H9 (cell line): Measurements from ENCODE around the gene RETSAT. TPM values are rescaled to one million over a fixed set of nuclear protein-coding genes. Genes with fewer than 3 reads are reported as not detected.

Source experiments
- DNase-seq: peaks from one replicate; pipeline ENCODE4 v3.0.0-alpha.2; 2017
- H2AFZ ChIP-seq: one replicate; pipeline ENCODE4 v1.6.1; 2013; ENCODE audit warnings: mild to moderate bottlenecking, low read length, control low read depth, moderate library complexity
- H2AK5ac ChIP-seq: 2 replicates; pipeline ENCODE4 v1.6.1; 2013; ENCODE audit warnings: low read length, control low read depth, mixed read lengths; ENCODE audit not compliant: insufficient read length
- H2BK120ac ChIP-seq: one replicate; pipeline ENCODE4 v1.6.1; 2013; ENCODE audit warnings: low read depth, mild to moderate bottlenecking, low read length, control low read depth, inconsistent platforms; ENCODE audit not compliant: poor library complexity, severe bottlenecking
- H2BK12ac ChIP-seq: 2 replicates; pipeline ENCODE4 v1.6.1; 2013; ENCODE audit warnings: low read length, control low read depth, mixed read lengths, low read depth; ENCODE audit not compliant: insufficient read length
- H2BK15ac ChIP-seq: 2 replicates; pipeline ENCODE4 v1.6.1; 2013; ENCODE audit warnings: low read depth, low read length, control low read depth
- H2BK20ac ChIP-seq: one replicate; pipeline ENCODE4 v1.6.1; 2013; ENCODE audit warnings: low read depth, mild to moderate bottlenecking, low read length, control low read depth, inconsistent platforms; ENCODE audit not compliant: poor library complexity, severe bottlenecking
- H2BK5ac ChIP-seq: 2 replicates; pipeline ENCODE4 v1.6.1; 2013; ENCODE audit warnings: low read length, control low read depth, mixed read lengths; ENCODE audit not compliant: insufficient read length
- H3K14ac ChIP-seq: 2 replicates; pipeline ENCODE4 v1.6.1; 2013; ENCODE audit warnings: low read length, control low read depth; ENCODE audit not compliant: insufficient read depth
- H3K18ac ChIP-seq: 2 replicates; pipeline ENCODE4 v1.6.1; 2013; ENCODE audit warnings: low read depth, mild to moderate bottlenecking, mixed read lengths, low read length, control low read depth; ENCODE audit not compliant: insufficient read length
- H3K23ac ChIP-seq: 2 replicates; pipeline ENCODE4 v1.6.1; 2013; ENCODE audit warnings: low read length, control low read depth, mixed read lengths, low read depth; ENCODE audit not compliant: insufficient read length
- H3K23me2 ChIP-seq: 2 replicates; pipeline ENCODE4 v1.6.1; 2013; ENCODE audit warnings: low read depth, mild to moderate bottlenecking, mixed read lengths, low read length, control low read depth; ENCODE audit not compliant: insufficient read length, poor library complexity, severe bottlenecking
- H3K27ac ChIP-seq: 2 replicates; pipeline ENCODE4 v1.5.1; 2013; ENCODE audit warnings: low read length, control low read depth, mixed read lengths, low read depth; ENCODE audit not compliant: insufficient read length
- H3K27me3 ChIP-seq: 2 replicates; pipeline ENCODE4 v1.6.1; 2013; ENCODE audit warnings: low read length, control low read depth, inconsistent platforms; ENCODE audit not compliant: insufficient read depth
- H3K4ac ChIP-seq: 2 replicates; pipeline ENCODE4 v1.6.1; 2013; ENCODE audit warnings: low read depth, mild to moderate bottlenecking, control low read depth, inconsistent platforms, low read length, moderate library complexity
- H3K4me1 ChIP-seq: 2 replicates; pipeline ENCODE4 v1.6.1; 2013; ENCODE audit warnings: low read length, control low read depth, inconsistent platforms; ENCODE audit not compliant: insufficient read depth
- H3K4me2 ChIP-seq: 2 replicates; pipeline ENCODE4 v1.6.1; 2013; ENCODE audit warnings: low read length, control low read depth, mixed read lengths; ENCODE audit not compliant: insufficient read length, insufficient read depth
- H3K56ac ChIP-seq: 2 replicates; pipeline ENCODE4 v1.6.1; 2013; ENCODE audit warnings: low read depth, mild to moderate bottlenecking, mixed read lengths, low read length, control low read depth; ENCODE audit not compliant: insufficient read length
- H3K79me1 ChIP-seq: 2 replicates; pipeline ENCODE4 v1.6.1; 2013; ENCODE audit warnings: low read depth, mild to moderate bottlenecking, moderate library complexity, low read length, control low read depth, inconsistent platforms; ENCODE audit not compliant: insufficient read depth, poor library complexity, severe bottlenecking
- H3K79me2 ChIP-seq: 2 replicates; pipeline ENCODE4 v1.6.1; 2013; ENCODE audit warnings: low read length, control low read depth, inconsistent platforms; ENCODE audit not compliant: insufficient read depth
- H3K9ac ChIP-seq: 2 replicates; pipeline ENCODE4 v1.6.1; 2013; ENCODE audit warnings: low read length, control low read depth, mixed read lengths; ENCODE audit not compliant: insufficient read length; ENCODE audit errors: extremely low read depth
- H3K9me3 ChIP-seq: one replicate; pipeline ENCODE4 v1.6.1; 2013; ENCODE audit warnings: low read depth, low read length, inconsistent platforms; ENCODE audit not compliant: control insufficient read depth
- H3T11ph ChIP-seq: one replicate; pipeline ENCODE4 v1.6.1; 2013; ENCODE audit warnings: mild to moderate bottlenecking, low read length, control low read depth, inconsistent platforms
- H4K20me1 ChIP-seq: one replicate; pipeline ENCODE4 v1.6.1; 2013; ENCODE audit not compliant: control insufficient read depth, insufficient read length, insufficient read depth
- H4K5ac ChIP-seq: 2 replicates; pipeline ENCODE4 v1.6.1; 2013; ENCODE audit warnings: low read depth, mild to moderate bottlenecking, mixed read lengths, low read length, control low read depth; ENCODE audit not compliant: insufficient read length
- H4K8ac ChIP-seq: replicated peaks from 2 replicates; pipeline ENCODE4 v1.6.1; 2013; ENCODE audit warnings: low read length, control low read depth, mixed read lengths, low read depth; ENCODE audit not compliant: insufficient read length
- H4K91ac ChIP-seq: 2 replicates; pipeline ENCODE4 v1.6.1; 2013; ENCODE audit warnings: low read depth, mild to moderate bottlenecking, moderate library complexity, mixed read lengths, low read length, control low read depth; ENCODE audit not compliant: insufficient read length
- H3K27ac Mint-ChIP-seq, 3 experiments: 2 replicates in 2 of 3; 3 replicates in 1 of 3; pipeline ENCODE4 v1.8.0; 2020 to 2021; ENCODE audit warnings: mixed read lengths in 3 of 3, mild to moderate bottlenecking in 1 of 3, moderate library complexity in 1 of 3
- H3K27me3 Mint-ChIP-seq: 2 replicates; pipeline ENCODE4 v1.8.0; 2021; ENCODE audit warnings: low read depth, mild to moderate bottlenecking, moderate library complexity, mixed read lengths
- H3K36me3 Mint-ChIP-seq, 3 experiments: 2 replicates in 2 of 3; 3 replicates in 1 of 3; pipeline ENCODE4 v1.8.0; 2020 to 2021; ENCODE audit warnings: low read depth in 3 of 3, mixed read lengths in 3 of 3; ENCODE audit not compliant: insufficient read depth in 1 of 3
- H3K4me1 Mint-ChIP-seq, 2 experiments: 2 replicates each; pipeline ENCODE4 v1.8.0; 2020; ENCODE audit warnings: mixed read lengths in 2 of 2
- H3K4me3 Mint-ChIP-seq, 2 experiments: 2 replicates in 1 of 2; 3 replicates in 1 of 2; pipeline ENCODE4 v1.8.0; 2020 to 2021; ENCODE audit warnings: mild to moderate bottlenecking in 2 of 2, mixed read lengths in 2 of 2, moderate library complexity in 1 of 2
- H3K9me3 Mint-ChIP-seq, 2 experiments: 2 replicates in 1 of 2; 3 replicates in 1 of 2; pipeline ENCODE4 v1.8.0; 2020; ENCODE audit warnings: mild to moderate bottlenecking in 2 of 2, mixed read lengths in 2 of 2, moderate library complexity in 1 of 2
- CTCF ChIP-seq: fragments of 200-600 bp; sonication (generic); conservative IDR thresholded peaks from 3 replicates; pipeline ENCODE4 v1.8.0; 2021; ENCODE audit warnings: antibody characterized with exemption, mild to moderate bottlenecking
- WGBS: extraction: QIAGEN DNeasy Blood & Tissue Kit; methylation state at CpG from one replicate; pipeline ENCODE4 v1.1.7; 2013; ENCODE audit warnings: missing lambda C conversion rate, low lambda C conversion rate, mixed read lengths; ENCODE audit not compliant: insufficient read length; ENCODE audit errors: extremely low coverage; 5-methylcytosine and 5-hydroxymethylcytosine counted together
- total RNA-seq: library from RNA; stranded (reverse); gene quantifications from 2 replicates; pipeline ENCODE4 v1.2.1, GENCODE V29; 2021

The RETSAT gene
- total RNA-seq, 1 experiment from 2014 or later, result 16.7 TPM

GRCh38 chr2:85380048-85380447 lies 25.7 kb upstream of the RETSAT start:
- Mint-ChIP-seq H3K9me3 (peaks cover 16 to 19% of the 10 kb centered on the region in 2 experiments), H3K36me3 (peaks cover 26 to 43% (median 35%) of the 10 kb centered on the region in 3 experiments), H3K27ac (no peak overlapping the region), H3K27me3 (no peaks in the 10 kb centered on the region), H3K4me3 (no peak overlapping the region), H3K4me1 (peaks cover 4 to 6% of the 10 kb centered on the region in 2 experiments)
- no CpG with 5 or more reads among the region's 1 CpG for WGBS
- no peak for TF ChIP-seq CTCF
- no peak for DNase-seq
- Histone ChIP-seq H3K14ac (no peak overlapping the region), H2BK15ac (no peak overlapping the region), H4K91ac (no peak overlapping the region), H4K5ac (no peak overlapping the region), H2BK20ac (no peak overlapping the region), H3K56ac (no peak overlapping the region), H3K4me2 (no peak overlapping the region), H3K79me1 (no peaks in the 10 kb centered on the region), H3K23ac (no peak overlapping the region), H3K23me2 (no peaks in the 10 kb centered on the region), H4K20me1 (no peaks in the 10 kb centered on the region), H2BK12ac (no peak overlapping the region), H4K8ac (no peak overlapping the region), H3K4me1 (no peaks in the 10 kb centered on the region; the same call in 1 of the 2 replicates), H3K9me3 (no peaks in the 10 kb centered on the region), H3K9ac (no peak overlapping the region), H3K79me2 (no peaks in the 10 kb centered on the region), H3K27me3 (no peaks in the 10 kb centered on the region), H3K27ac (no peak overlapping the region), H2AFZ (no peak overlapping the region), H2BK120ac (no peak overlapping the region), H2AK5ac (no peak overlapping the region), H3K4ac (no peak overlapping the region), H3T11ph (no peak overlapping the region), H2BK5ac (no peak overlapping the region), H3K18ac (no peak overlapping the region)
